Coronary artery (tissue), 2 donors: ENCODE measurements around the gene RCBTB1.

Source experiments
- DNase-seq: peaks from one replicate; pipeline ENCODE4 v3.0.0-alpha.2; 2017; ENCODE audit warnings: low spot score
- H3K27ac ChIP-seq, 2 donors: fragments of 200-600 bp; sonication (generic); one replicate each; pipeline ENCODE4 v1.5.1; 2016 to 2019
- H3K4me3 ChIP-seq: fragments of 200-600 bp; sonication (generic); 2 replicates; pipeline ENCODE4 v1.5.1; 2016; ENCODE audit warnings: mild to moderate bottlenecking, moderate library complexity
- CTCF ChIP-seq: fragments of 200-600 bp; sonication (generic); IDR thresholded peaks from one replicate; pipeline ENCODE4 v1.5.1; 2019; ENCODE audit warnings: antibody characterized with exemption

The RCBTB1 gene

GRCh38 chr13:49539746-49540145 lies 45.6 kb downstream of the RCBTB1 start:
- no peak overlapping the region for H3K4me3 ChIP-seq
- TF ChIP-seq CTCF, result no peak
- no peak for DNase-seq
- H3K27ac ChIP-seq, result peak overlapping the region in 1 of 2 donors; percentile 28

GRCh38 chr13:49539313-49539712 lies 46.0 kb downstream of the RCBTB1 start:
- no peak for TF ChIP-seq CTCF
- DNase-seq, result no peak
- no peak overlapping the region for H3K4me3 ChIP-seq
- H3K27ac ChIP-seq, result no peak overlapping the region

- DNase-seq, result no peak
- H3K4me3 ChIP-seq, result no peak overlapping the region
- no peak overlapping the region for H3K27ac ChIP-seq
- no peak for TF ChIP-seq CTCF
These were observed 47.0 kb downstream of the RCBTB1 start for GRCh38 chr13:49538404-49538803.

GRCh38 chr13:49536144-49536873 lies 49.0 kb downstream of the RCBTB1 start:
- Histone ChIP-seq H3K4me3 (no peak overlapping the region), H3K27ac (no peak overlapping the region)
- no peak for DNase-seq
- TF ChIP-seq CTCF, result no peak

- H3K4me3 ChIP-seq, result no peak overlapping the region
- H3K27ac ChIP-seq, result no peak overlapping the region
- no peak for TF ChIP-seq CTCF
- DNase-seq, result no peak
These were observed 51.6 kb downstream of the RCBTB1 start for GRCh38 chr13:49533591-49534269.

GRCh38 chr13:49533011-49533410 lies 52.3 kb downstream of the RCBTB1 start:
- Histone ChIP-seq H3K4me3 (no peak overlapping the region), H3K27ac (no peak overlapping the region)
- TF ChIP-seq CTCF, result no peak
- no peak for DNase-seq

- no peak for TF ChIP-seq CTCF
- H3K4me3 ChIP-seq, result no peak overlapping the region
- DNase-seq, result no peak
- no peak overlapping the region for H3K27ac ChIP-seq
These were observed 52.8 kb downstream of the RCBTB1 start for GRCh38 chr13:49532593-49532992.
